DMS153 treated with DMSO at 0.1 percent for 48 hours (cell line): ENCODE data around the gene DPEP2.
"Not testable (repeated sequence)": the region's sequence is repeated elsewhere in the genome, so short reads cannot be mapped to it uniquely, and the experiment has no call there.

Source experiments
- DNase-seq: peaks from one replicate; lab custom pipeline; 2025; ENCODE audit not compliant: unreplicated experiment; lab: John Stamatoyannopoulos, UW

DPEP2 gene

GRCh38 chr16:67940446-67941089 is 58.7 kb downstream of the DPEP2 start:
- no peak for DNase-seq

- DNase-seq: peak; percentile 33
These were observed 59.5 kb downstream of the DPEP2 start for GRCh38 chr16:67939507-67940445.

GRCh38 chr16:67937713-67938112 is 61.6 kb downstream of the DPEP2 start:
- DNase-seq: not testable (repeated sequence)
